ENCODE results near the gene ARNT2. TPM values are rescaled to one million over a fixed set of nuclear protein-coding genes. Genes with fewer than 3 reads are reported as not detected.

The ARNT2 gene
- total and polyA plus RNA-seq, 10 of the 15 experiments (the other 5 are each of a cell fraction or from before 2014, with no cell fraction given): 0.07 to 0.49 (median 0.09) TPM; not detected in 6

GRCh38 chr15:80490431-80490990 is 86.3 kb downstream of the ARNT2 start:
- no peak for DNase-seq (ENCODE audit: low read depth, low spot score)
- H3K4me2 ChIP-seq (ENCODE audit: control insufficient read depth, insufficient read depth): no peak overlapping the region
- TF ChIP-seq KAT2A (conservative IDR thresholded peaks at IDR 0.05; ENCODE audit: control insufficient read depth, low read depth, low read length) (no peak), NFXL1 (IDR thresholded peaks at IDR 0.05; ENCODE audit: borderline replicate concordance) (no peak), ATF2 (IDR thresholded peaks at IDR 0.05; ENCODE audit: low read length) (no peak), PAX5 (IDR thresholded peaks at IDR 0.05; ENCODE audit: borderline replicate concordance, low read depth, low read length) (no peak), NR2F1 (conservative IDR thresholded peaks at IDR 0.05) (no peak), SRF (IDR thresholded peaks at IDR 0.05; ENCODE audit: low read depth in 2 of 2, low read length in 2 of 2) (no peak), FOS (IDR thresholded peaks at IDR 0.05; ENCODE audit: borderline replicate concordance, extremely low read depth, insufficient read length) (no peak), IKZF2 (IDR thresholded peaks at IDR 0.05) (no peak), CBX3 (IDR thresholded peaks at IDR 0.05; ENCODE audit: borderline replicate concordance, low read depth) (no peak), ATF3 (IDR thresholded peaks at IDR 0.05; ENCODE audit: borderline replicate concordance, extremely low read depth, low read depth, low read length) (no peak), ZSCAN29 (IDR thresholded peaks at IDR 0.05) (no peak), USF1 (IDR thresholded peaks at IDR 0.05; ENCODE audit: borderline replicate concordance, extremely low read length, insufficient read depth, low read depth, low read length) (no peak)
- in situ Hi-C loops (cut with MboI) (no loop called here), intact Hi-C loops (cut with micrococcal nuclease; ENCODE audit: unreplicated experiment) (no loop called here)
- H4K20me1 ChIP-seq (ENCODE audit: control insufficient read depth, insufficient read depth): no peaks in the 10 kb centered on the region; the same call in 1 of the 2 replicates
- ChIA-PET RAD21 (ENCODE audit: unreplicated experiment) (no interaction called here), SMC1A (ENCODE audit: uncharacterized antibody, unreplicated experiment) (no interaction called here), CTCF (interaction anchor here (1.1 kb wide), 1 partner anchor 400 kb away, joined by 4 read pairs; no protein-coding TSS in a partner anchor), POLR2A (no interaction called here)
- H3K27me3 ChIP-seq (replicated peaks in 1 of 2; ENCODE audit: control insufficient read depth in 2 of 2, insufficient read depth in 2 of 2, low read length in 1 of 2): peaks cover 0 to 2% of the 10 kb centered on the region in 2 experiments; a peak in 3 of 4 replicates
- no peak overlapping the region for H3K4me3 ChIP-seq
- no peaks in the 10 kb centered on the region for H3K4me1 ChIP-seq (ENCODE audit: control insufficient read depth, insufficient read depth, low read length)
- FAIRE-seq: no peak
- WGBS (ENCODE audit: insufficient coverage, insufficient replicate concordance, low lambda C conversion rate, missing lambda C conversion rate): 28% methylated on average over 9 of the region's 9 CpGs
- H3K9me3 ChIP-seq (replicated peaks; ENCODE audit: control insufficient read depth, insufficient read depth, low read length): no peaks in the 10 kb centered on the region
- no peak overlapping the region for H3K27ac ChIP-seq (ENCODE audit: control insufficient read depth, insufficient read depth)
- H3K79me2 ChIP-seq (ENCODE audit: control insufficient read depth, insufficient read depth, low read length): no peaks in the 10 kb centered on the region
- BruUV-seq (replicated peaks): no TSS peak
- no peak for ATAC-seq
- no peak overlapping the region for H3K9ac ChIP-seq (ENCODE audit: control insufficient read depth, insufficient read depth, low read length)
- H3K36me3 ChIP-seq (ENCODE audit: control insufficient read depth in 2 of 2, insufficient read depth in 2 of 2, low read length in 1 of 2): no peaks in the 10 kb centered on the region
- no peak overlapping the region for H2AFZ ChIP-seq (ENCODE audit: control insufficient read depth, low read depth, low read length)

Data from GM12878 (cell line).